ENCODE measurements around the gene HIC1. TPM values are rescaled to one million over a fixed set of nuclear protein-coding genes. Genes with fewer than 3 reads are reported as not detected.
A peak's percentile ranks its signal among the peaks of the same experiment; 100 is the strongest.

Gene HIC1
- total and polyA plus RNA-seq, 9 of the 15 experiments (the other 6 are each of a cell fraction or from before 2014, with no cell fraction given) = 0.01 to 2.5 (median 0.18) TPM

GRCh38 chr17:2087597-2088211 lies 32.8 kb downstream of the HIC1 start:
- intact Hi-C loops (cut with micrococcal nuclease) (no loop called here), in situ Hi-C loops (cut with MboI) (no loop called here)
- DNase-seq (ENCODE audit: extremely low read depth in 1 of 4, low spot score in 3 of 4) = peak in 2 of 4 experiments; percentile 16 to 59
- no peaks in the 10 kb centered on the region; the same call in 1 of the 2 replicates for H4K20me1 ChIP-seq (replicated peaks; ENCODE audit: control insufficient read depth, insufficient read depth, low read length)
- no peak overlapping the region for H3K27ac ChIP-seq (ENCODE audit: extremely low read depth, low read depth, low read length)
- H3K9me3 ChIP-seq (replicated peaks; ENCODE audit: control insufficient read depth, insufficient read depth, low read depth, low read length) = no peaks in the 10 kb centered on the region
- peak; percentile 87 for TF ChIP-seq NR2C1 (IDR thresholded peaks at IDR 0.05)
- peak; percentile 90 for TF ChIP-seq NR2C1 (tag; IDR thresholded peaks at IDR 0.05)
- TF ChIP-seq, protein P1, sequence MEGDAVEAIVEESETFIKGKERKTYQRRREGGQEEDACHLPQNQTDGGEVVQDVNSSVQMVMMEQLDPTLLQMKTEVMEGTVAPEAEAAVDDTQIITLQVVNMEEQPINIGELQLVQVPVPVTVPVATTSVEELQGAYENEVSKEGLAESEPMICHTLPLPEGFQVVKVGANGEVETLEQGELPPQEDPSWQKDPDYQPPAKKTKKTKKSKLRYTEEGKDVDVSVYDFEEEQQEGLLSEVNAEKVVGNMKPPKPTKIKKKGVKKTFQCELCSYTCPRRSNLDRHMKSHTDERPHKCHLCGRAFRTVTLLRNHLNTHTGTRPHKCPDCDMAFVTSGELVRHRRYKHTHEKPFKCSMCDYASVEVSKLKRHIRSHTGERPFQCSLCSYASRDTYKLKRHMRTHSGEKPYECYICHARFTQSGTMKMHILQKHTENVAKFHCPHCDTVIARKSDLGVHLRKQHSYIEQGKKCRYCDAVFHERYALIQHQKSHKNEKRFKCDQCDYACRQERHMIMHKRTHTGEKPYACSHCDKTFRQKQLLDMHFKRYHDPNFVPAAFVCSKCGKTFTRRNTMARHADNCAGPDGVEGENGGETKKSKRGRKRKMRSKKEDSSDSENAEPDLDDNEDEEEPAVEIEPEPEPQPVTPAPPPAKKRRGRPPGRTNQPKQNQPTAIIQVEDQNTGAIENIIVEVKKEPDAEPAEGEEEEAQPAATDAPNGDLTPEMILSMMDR (IDR thresholded peaks at IDR 0.05 in 2 of 3, conservative IDR thresholded peaks at IDR 0.05 in 1 of 3; ENCODE audit: insufficient read depth in 2 of 3, low read depth in 1 of 3, low read length in 3 of 3) = no peak
- TF ChIP-seq NR2C2 (CRISPR knock-in tag; IDR thresholded peaks at IDR 0.05) = peak; percentile 95
- peak; percentile 82 for TF ChIP-seq NR2C2 (tag; IDR thresholded peaks at IDR 0.05)
- TF ChIP-seq FOXA3 (CRISPR knock-in tag; conservative IDR thresholded peaks at IDR 0.05 in 1 of 2, IDR thresholded peaks at IDR 0.05 in 1 of 2) = 0 out of 4 replicates have a peak, but pooled peaks of 1 of the 2 experiments have one; percentile 18
- TF ChIP-seq MEF2A (IDR thresholded peaks at IDR 0.05; ENCODE audit: control insufficient read depth, low read depth, low read length) = peak; percentile 31; the same call in 1 of the 2 replicates
- 55% methylated on average over 9 of the region's 10 CpGs for WGBS (ENCODE audit: insufficient coverage, low coverage, missing lambda C conversion rate)
- ChIA-PET CTCF (ENCODE audit: low intra/inter-chr PET ratio) (no interaction called here), POLR2A (interaction anchor here (0.5 kb wide), 1 partner anchor 371 kb away, joined by 3 read pairs; no protein-coding TSS in a partner anchor)
- no TSS peak for BruUV-seq (replicated peaks)
- H3K9me1 ChIP-seq (ENCODE audit: control insufficient read depth, insufficient read depth, low read length) = peaks cover 1% of the 10 kb centered on the region
- H3K4me1 ChIP-seq (replicated peaks in 1 of 2; ENCODE audit: control insufficient read depth in 2 of 2, insufficient read depth in 2 of 2, low read length in 2 of 2) = peaks cover 34 to 46% of the 10 kb centered on the region in 2 experiments
- FAIRE-seq = no peak
- no peak overlapping the region for H3K4me2 ChIP-seq (ENCODE audit: insufficient read depth, low read length)
- H3K9ac ChIP-seq (ENCODE audit: insufficient read depth in 1 of 2, low read depth in 2 of 2, low read length in 2 of 2) = peak overlapping the region in 1 of 2 experiments; percentile 76; a peak in 1 of 4 replicates
- H3K27me3 ChIP-seq (ENCODE audit: control insufficient read depth in 2 of 2, insufficient read depth in 2 of 2, low read length in 2 of 2) = no peaks in the 10 kb centered on the region
- H3K79me2 ChIP-seq (ENCODE audit: control insufficient read depth, insufficient read depth, low read length) = no peaks in the 10 kb centered on the region
- H3K4me3 ChIP-seq = no peak overlapping the region
- H2AFZ ChIP-seq (ENCODE audit: low read depth, low read length) = no peak overlapping the region
- H3K36me3 ChIP-seq (ENCODE audit: control insufficient read depth, insufficient read depth, low read length) = peaks cover 10% of the 10 kb centered on the region; the same call in 1 of the 3 replicates
- ATAC-seq = no peak

Measured in K562 (cell line).